Neural crest cell (in vitro differentiated cells): ENCODE data around the gene REXO5. TPM values are rescaled to one million over a fixed set of nuclear protein-coding genes. Genes with fewer than 3 reads are reported as not detected.

Experiments used
- DNase-seq: peaks from one replicate; pipeline ENCODE4 v3.0.0; 2021; ENCODE audit warnings: low read depth, mixed read lengths, low spot score
- H3K27ac Mint-ChIP-seq: one replicate; pipeline ENCODE4 v1.8.0; 2021; ENCODE audit warnings: mild to moderate bottlenecking, mixed read lengths; ENCODE audit not compliant: unreplicated experiment
- H3K27me3 Mint-ChIP-seq: 2 replicates; pipeline ENCODE4 v1.8.0; 2021; ENCODE audit warnings: low read depth, mild to moderate bottlenecking, mixed read lengths
- H3K36me3 Mint-ChIP-seq: 2 replicates; pipeline ENCODE4 v1.8.0; 2021; ENCODE audit warnings: low read depth, mild to moderate bottlenecking, mixed read lengths
- H3K4me1 Mint-ChIP-seq: 2 replicates; pipeline ENCODE4 v1.8.0; 2021; ENCODE audit warnings: mixed read lengths
- H3K4me3 Mint-ChIP-seq: one replicate; pipeline ENCODE4 v1.8.0; 2021; ENCODE audit warnings: mild to moderate bottlenecking, mixed read lengths
- H3K9me3 Mint-ChIP-seq: 2 replicates; pipeline ENCODE4 v1.8.0; 2021; ENCODE audit warnings: mixed read lengths
- CTCF ChIP-seq: fragments of 200-600 bp; sonication (generic); conservative IDR thresholded peaks from 2 replicates; pipeline ENCODE4 v1.5.0; 2021; ENCODE audit warnings: antibody characterized with exemption, mild to moderate bottlenecking
- total RNA-seq: library from RNA; stranded (reverse); gene quantifications from 2 replicates; pipeline ENCODE4 v1.2.1, GENCODE V29; 2021

REXO5 gene
- total RNA-seq, 1 donor from 2014 or later, result 10.1 TPM

DNA sequence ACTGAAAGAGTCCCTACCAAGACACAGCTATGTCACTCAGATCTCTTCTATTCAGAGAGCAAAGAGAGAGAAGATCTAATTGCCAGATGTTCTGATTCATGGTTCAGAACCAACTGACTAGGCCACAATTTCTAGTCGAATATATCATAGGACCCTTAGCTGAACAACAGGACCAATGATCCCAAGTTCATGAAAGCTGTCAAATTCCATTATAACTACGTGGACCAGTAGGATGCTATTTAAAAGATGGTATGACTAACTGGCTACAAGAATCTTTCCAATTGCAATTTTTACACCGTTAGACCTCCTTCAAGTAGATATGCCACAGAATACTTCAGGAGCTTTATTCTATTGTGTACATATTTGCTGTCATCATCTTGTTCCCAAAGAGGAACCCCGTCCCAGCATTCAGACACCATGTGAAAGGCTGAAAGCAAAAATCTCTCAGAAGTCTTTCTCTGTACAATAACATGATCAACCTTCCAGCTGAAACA lies 67.8 kb downstream of the REXO5 start:
- no peak for TF ChIP-seq CTCF
- no peaks in the 10 kb centered on the region for H3K9me3 Mint-ChIP-seq

DNA sequence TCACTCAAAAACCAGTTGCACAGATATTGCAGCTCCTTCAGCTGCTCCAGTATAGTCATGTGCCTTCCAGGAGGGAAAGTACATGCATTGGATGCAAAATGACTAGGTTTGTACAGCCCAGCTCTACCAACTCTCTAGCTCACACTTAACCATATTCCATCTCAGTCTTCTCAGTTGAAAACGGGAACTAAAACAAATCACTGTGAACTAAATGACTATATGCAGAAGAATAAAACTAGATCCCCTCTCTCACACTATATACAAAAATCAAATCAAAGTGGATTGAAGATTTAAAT lies 69.0 kb downstream of the REXO5 start:
- TF ChIP-seq CTCF, result no peak
- H3K36me3 Mint-ChIP-seq, result no peaks in the 10 kb centered on the region
- H3K4me3 Mint-ChIP-seq, result no peak overlapping the region
- no peaks in the 10 kb centered on the region for H3K27me3 Mint-ChIP-seq
- no peaks in the 10 kb centered on the region for H3K9me3 Mint-ChIP-seq
- no peak for DNase-seq
- H3K27ac Mint-ChIP-seq, result no peak overlapping the region
- H3K4me1 Mint-ChIP-seq, result peaks cover 25% of the 10 kb centered on the region

More for the DNA sequence above, 67.8 kb downstream of the REXO5 start:
- DNase-seq, result no peak
- H3K27me3 Mint-ChIP-seq, result no peaks in the 10 kb centered on the region
- H3K27ac Mint-ChIP-seq, result no peak overlapping the region
- H3K4me3 Mint-ChIP-seq, result no peak overlapping the region
- no peaks in the 10 kb centered on the region for H3K36me3 Mint-ChIP-seq
- peaks cover 17% of the 10 kb centered on the region for H3K4me1 Mint-ChIP-seq

GRCh38 chr16:20878682-20879147 lies 72.4 kb downstream of the REXO5 start:
- no peak overlapping the region for H3K27ac Mint-ChIP-seq
- no peaks in the 10 kb centered on the region for H3K9me3 Mint-ChIP-seq
- H3K27me3 Mint-ChIP-seq, result no peaks in the 10 kb centered on the region
- H3K4me3 Mint-ChIP-seq, result no peak overlapping the region
- no peaks in the 10 kb centered on the region for H3K36me3 Mint-ChIP-seq
- H3K4me1 Mint-ChIP-seq, result peaks cover 25% of the 10 kb centered on the region
- DNase-seq, result no peak
- no peak for TF ChIP-seq CTCF

DNA sequence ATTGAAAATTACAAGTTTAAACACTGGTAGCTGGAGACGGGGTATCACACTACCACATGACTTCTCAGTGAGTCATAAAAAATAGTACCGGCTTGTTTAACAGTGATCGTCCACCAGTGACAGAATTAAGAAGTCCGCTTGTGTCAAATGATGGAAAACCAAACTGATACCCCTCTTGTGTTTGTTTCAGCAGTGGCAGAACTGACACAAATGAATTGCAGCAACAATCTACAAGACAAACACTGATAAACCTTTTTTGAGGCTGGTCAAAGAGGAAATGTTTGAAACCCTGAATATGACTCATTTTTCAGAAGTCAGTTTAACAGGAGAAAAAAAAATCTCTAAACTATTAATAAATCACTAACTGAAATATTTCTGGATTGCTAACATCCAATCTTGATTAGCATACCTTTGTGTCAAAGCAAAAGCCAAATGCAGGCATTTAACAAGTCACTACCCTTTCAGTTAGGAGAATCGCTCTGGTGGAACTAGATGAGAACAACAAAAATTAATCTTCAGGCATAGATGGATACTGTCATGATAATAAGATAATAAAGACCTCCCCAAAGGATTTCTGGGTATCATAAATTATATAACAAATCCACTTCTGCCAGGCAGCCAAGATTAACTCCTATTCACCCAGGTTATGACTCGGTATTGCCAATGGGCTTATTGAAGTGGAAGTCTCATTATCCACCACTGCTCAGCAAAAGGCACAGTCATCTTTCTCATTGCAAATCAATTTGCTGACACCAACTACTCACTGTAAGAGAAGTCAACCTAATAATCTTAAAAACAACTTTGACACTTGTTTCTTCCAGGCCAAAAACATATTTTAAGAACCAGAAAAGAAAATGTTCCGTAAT lies 73.1 kb downstream of the REXO5 start:
- H3K27ac Mint-ChIP-seq, result no peak overlapping the region
- H3K9me3 Mint-ChIP-seq, result no peaks in the 10 kb centered on the region
- H3K4me3 Mint-ChIP-seq, result no peak overlapping the region
- H3K4me1 Mint-ChIP-seq, result peaks cover 25% of the 10 kb centered on the region
- no peak for DNase-seq
- peaks cover 4% of the 10 kb centered on the region for H3K36me3 Mint-ChIP-seq
- TF ChIP-seq CTCF, result no peak
- no peaks in the 10 kb centered on the region for H3K27me3 Mint-ChIP-seq

DNA sequence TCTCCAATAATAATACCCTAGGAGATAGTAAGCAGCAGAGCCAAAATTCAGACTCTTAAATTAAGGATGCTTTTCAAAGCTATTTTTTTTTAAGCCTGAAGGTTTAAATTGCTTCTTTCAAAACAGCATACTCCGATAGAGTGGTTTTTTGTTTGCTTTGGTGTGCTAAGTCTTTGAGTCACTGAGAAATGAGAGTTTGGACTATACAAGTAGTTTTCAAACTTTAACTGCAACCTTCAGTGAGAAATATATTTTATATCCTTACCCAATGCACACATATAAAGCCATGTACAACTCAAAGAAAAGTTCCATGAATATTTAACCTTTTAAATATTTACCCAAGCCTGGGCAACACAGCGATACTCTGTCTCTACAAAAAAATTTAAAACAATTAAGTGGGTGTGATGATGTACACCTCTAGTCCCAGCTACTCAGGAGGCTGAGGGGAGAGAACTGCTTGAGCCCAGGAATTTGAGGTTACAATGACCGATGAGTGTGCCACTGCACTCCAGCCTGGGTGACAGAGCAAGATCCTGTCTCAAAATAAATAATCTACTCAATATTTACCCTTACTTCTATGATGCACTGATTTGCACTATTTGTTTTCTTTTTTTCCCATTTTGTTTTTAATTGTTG lies 74.7 kb downstream of the REXO5 start:
- Mint-ChIP-seq H3K4me1 (peaks cover 19% of the 10 kb centered on the region), H3K27ac (no peak overlapping the region), H3K27me3 (no peaks in the 10 kb centered on the region), H3K9me3 (no peaks in the 10 kb centered on the region), H3K36me3 (peaks cover 6% of the 10 kb centered on the region), H3K4me3 (no peak overlapping the region)
- no peak for DNase-seq
- TF ChIP-seq CTCF, result no peak
